Caki2 (cell line): ENCODE measurements around the gene DCAF11. TPM values are rescaled to one million over a fixed set of nuclear protein-coding genes. Genes with fewer than 3 reads are reported as not detected.

Source experiments
- DNase-seq: peaks from one replicate; pipeline ENCODE4 v3.0.0-alpha.2; 2015; ENCODE audit warnings: low read depth
- in situ Hi-C: cut with HindIII; loops from 2 replicates; pipeline ENCODE4 v1.10.0; 2016; ENCODE audit warnings: low sequenced_read_pairs, low pct_unique_long_range_greater_than_20kb, mixed read lengths
- total RNA-seq: library from RNA; depleted of rRNA; stranded (reverse); fragments of >200 nt; shearing (Covaris generic); gene quantifications from 2 replicates; pipeline ENCODE4 v1.2.3, GENCODE V29; 2014; ENCODE audit warnings: low replicate concordance

The DCAF11 gene
- total RNA-seq, 1 experiment from 2014 or later, result 47.4 TPM

GRCh38 chr14:24076302-24076601 is 38.3 kb upstream of the DCAF11 start:
- in situ Hi-C loops, result no loop called here

GRCh38 chr14:24077086-24077485 is 37.5 kb upstream of the DCAF11 start:
- in situ Hi-C loops, result no loop called here

More at GRCh38 chr14:24076302-24076601, 38.3 kb upstream of the DCAF11 start:
- no peak for DNase-seq

GRCh38 chr14:24078146-24078545 is 36.4 kb upstream of the DCAF11 start:
- no peak for DNase-seq
- in situ Hi-C loops, result no loop called here

More at GRCh38 chr14:24077086-24077485, 37.5 kb upstream of the DCAF11 start:
- no peak for DNase-seq

GRCh38 chr14:24079491-24080141 is 35.0 kb upstream of the DCAF11 start:
- in situ Hi-C loops, result no loop called here
- DNase-seq, result peak; percentile 25

- in situ Hi-C loops, result no loop called here
- no peak for DNase-seq
Observed at GRCh38 chr14:24080142-24080530, 34.4 kb upstream of the DCAF11 start.

GRCh38 chr14:24080888-24081738 is 33.5 kb upstream of the DCAF11 start:
- peak; percentile 77 for DNase-seq
- in situ Hi-C loops, result no loop called here

- peak; percentile 7 for DNase-seq
- in situ Hi-C loops, result no loop called here
Observed at GRCh38 chr14:24081739-24082211, 32.8 kb upstream of the DCAF11 start.

GRCh38 chr14:24082411-24083080 is 32.0 kb upstream of the DCAF11 start:
- no peak for DNase-seq
- in situ Hi-C loops, result no loop called here

GRCh38 chr14:24083462-24083861 is 31.1 kb upstream of the DCAF11 start:
- in situ Hi-C loops, result no loop called here
- DNase-seq, result no peak

GRCh38 chr14:24084440-24084839 is 30.1 kb upstream of the DCAF11 start:
- DNase-seq, result no peak
- in situ Hi-C loops, result no loop called here

GRCh38 chr14:24085215-24085614 is 29.4 kb upstream of the DCAF11 start:
- in situ Hi-C loops, result no loop called here
- no peak for DNase-seq

GRCh38 chr14:24086193-24086955 is 28.2 kb upstream of the DCAF11 start:
- in situ Hi-C loops, result no loop called here
- no peak for DNase-seq

GRCh38 chr14:24087004-24087403 is 27.6 kb upstream of the DCAF11 start:
- no peak for DNase-seq
- in situ Hi-C loops, result no loop called here

GRCh38 chr14:24088095-24088494 is 26.5 kb upstream of the DCAF11 start:
- DNase-seq, result no peak
- in situ Hi-C loops, result no loop called here

GRCh38 chr14:24089890-24090289 is 24.7 kb upstream of the DCAF11 start:
- in situ Hi-C loops, result no loop called here
- no peak for DNase-seq

- DNase-seq, result no peak
- in situ Hi-C loops, result no loop called here
Observed at GRCh38 chr14:24092110-24092504, 22.5 kb upstream of the DCAF11 start.

GRCh38 chr14:24092505-24093206 is 21.9 kb upstream of the DCAF11 start:
- DNase-seq, result no peak
- in situ Hi-C loops, result no loop called here
